ENCODE measurements around the gene NDFIP2.

- TF ChIP-seq CTCF (conservative IDR thresholded peaks at IDR 0.05 in 1 of 2, IDR thresholded peaks at IDR 0.05 in 1 of 2; ENCODE audit: extremely low read depth in 1 of 2, insufficient read depth in 1 of 2, low read depth in 1 of 2, low read length in 2 of 2): no peak
- no peak for TF ChIP-seq EZH2 (IDR thresholded peaks at IDR 0.05; ENCODE audit: borderline replicate concordance, low read length)
Measured at GRCh38 chr13:79456656-79457365, 24.1 kb upstream of the NDFIP2 start.
